Suppressor macrophage treated with lipopolysaccharide for 4 hours (primary cell): ENCODE measurements around the gene RTF2.
"Not testable (repeated sequence)": the region's sequence is repeated elsewhere in the genome, so short reads cannot be mapped to it uniquely, and the experiment has no call there.

Experiments used
- DNase-seq: peaks from one replicate; pipeline ENCODE4 v3.0.0-alpha.2; 2020

RTF2 gene

DNA sequence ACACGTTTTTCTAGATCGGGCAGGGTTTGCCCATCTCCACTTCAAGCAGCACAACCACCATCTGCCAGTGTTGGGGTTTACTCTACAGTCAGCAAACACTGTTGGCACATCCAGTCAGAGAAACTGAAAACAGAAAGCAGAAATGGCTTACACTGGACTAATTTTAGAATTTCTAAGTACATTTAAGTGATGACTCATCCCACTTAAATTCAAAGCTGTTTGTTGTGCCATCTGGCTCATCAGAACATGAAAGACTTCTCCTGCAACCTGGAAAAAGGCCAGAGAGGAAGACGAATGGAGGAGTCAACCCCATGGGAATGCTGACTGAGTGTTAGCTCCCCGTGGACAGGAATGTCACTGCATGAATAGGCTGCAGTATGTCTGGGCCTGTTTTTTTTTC is 86.4 kb downstream of the RTF2 start:
- peak; percentile 93 for DNase-seq

DNA sequence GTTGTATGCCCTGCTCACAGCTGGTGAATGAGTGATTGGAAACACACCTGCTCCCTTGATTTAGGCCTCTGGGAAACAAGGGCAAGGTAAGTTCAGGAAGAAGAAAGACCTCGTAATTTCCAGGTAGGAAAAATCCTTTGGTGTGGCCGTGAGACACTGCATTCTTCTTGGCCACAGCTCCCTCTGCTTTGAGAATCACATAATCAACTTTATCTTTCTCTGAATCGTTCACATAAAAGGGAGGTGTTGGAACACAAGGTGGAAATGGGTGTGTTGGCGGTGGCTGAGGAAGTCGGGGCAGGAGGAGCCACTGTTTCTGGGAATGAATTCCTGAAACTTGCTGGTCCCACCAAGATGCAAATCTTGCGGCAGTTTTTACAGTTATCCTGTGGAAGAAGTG is 90.5 kb downstream of the RTF2 start:
- no peak for DNase-seq

DNA sequence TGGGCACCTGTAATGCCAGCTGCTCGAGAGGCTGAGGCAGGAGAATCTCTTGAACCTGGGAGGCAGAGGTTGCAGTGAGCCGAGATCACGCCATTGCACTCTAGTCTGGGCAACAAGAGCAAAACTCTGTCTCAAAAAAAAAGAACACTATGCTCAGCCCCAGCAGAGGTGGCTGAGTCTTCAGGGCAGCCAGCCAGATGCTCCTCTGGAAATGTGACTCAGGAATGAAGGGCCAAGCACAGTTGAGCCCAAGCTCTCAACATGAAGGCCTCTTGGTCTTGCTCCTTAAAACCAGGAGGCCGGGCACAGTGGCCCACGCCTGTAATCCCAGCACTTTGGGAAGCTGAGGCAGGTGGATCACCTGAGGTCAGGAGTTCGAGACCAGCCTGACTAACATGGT is 96.1 kb downstream of the RTF2 start:
- DNase-seq = not testable (repeated sequence)

- no peak for DNase-seq
Observed at GRCh38 chr20:56565511-56565910, 97.1 kb downstream of the RTF2 start.

- no peak for DNase-seq
Observed at GRCh38 chr20:56566621-56567020, 98.2 kb downstream of the RTF2 start.
